NB4 (cell line): Measurements from ENCODE around the gene HOXC5.

Experiments
- DNase-seq: peaks from one replicate; pipeline ENCODE4 v3.0.0; 2010; ENCODE audit warnings: low read depth
- H3K4me3 ChIP-seq: one replicate; pipeline ENCODE4 v1.5.1; 2011; ENCODE audit warnings: mild to moderate bottlenecking, low read depth, low read length, moderate library complexity
- MYC ChIP-seq: IDR thresholded peaks from 2 replicates; pipeline ENCODE4 v1.6.1; 2011; ENCODE audit warnings: low read depth, low read length
- POLR2A ChIP-seq: IDR thresholded peaks from 2 replicates; pipeline ENCODE4 v1.6.1; 2011; ENCODE audit warnings: mild to moderate bottlenecking; ENCODE audit not compliant: insufficient read length; ENCODE audit errors: extremely low read depth
- TF ChIP-seq, protein P1 (sequence below): IDR thresholded peaks from 2 replicates; pipeline ENCODE4 v1.6.1; 2011; ENCODE audit warnings: low read depth, low read length
- TF ChIP-seq, protein P2 (sequence below): IDR thresholded peaks from one replicate; pipeline ENCODE4 v1.5.1; 2012; ENCODE audit warnings: low read depth, low read length

HOXC5 gene

DNA sequence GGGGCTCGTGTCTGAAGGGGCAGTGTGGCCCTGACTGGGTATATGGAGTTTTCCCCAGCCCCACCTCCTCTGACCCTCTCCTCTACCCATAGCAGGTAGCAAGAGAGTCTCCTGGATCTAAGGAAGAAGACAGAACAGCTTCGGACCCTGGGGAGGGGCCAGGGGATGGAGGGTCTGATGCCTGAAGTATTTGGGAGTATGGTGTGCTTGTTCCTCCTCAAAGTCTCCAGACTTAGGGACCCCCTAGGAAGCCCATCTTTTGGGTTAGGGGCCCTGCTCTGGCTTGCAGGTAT, 24.6 kb upstream of the HOXC5 start:
- no peak for DNase-seq
- TF ChIP-seq, protein P1, sequence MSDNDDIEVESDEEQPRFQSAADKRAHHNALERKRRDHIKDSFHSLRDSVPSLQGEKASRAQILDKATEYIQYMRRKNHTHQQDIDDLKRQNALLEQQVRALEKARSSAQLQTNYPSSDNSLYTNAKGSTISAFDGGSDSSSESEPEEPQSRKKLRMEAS: no peak
- TF ChIP-seq POLR2A (no peak), MYC (no peak)
- TF ChIP-seq, protein P2, sequence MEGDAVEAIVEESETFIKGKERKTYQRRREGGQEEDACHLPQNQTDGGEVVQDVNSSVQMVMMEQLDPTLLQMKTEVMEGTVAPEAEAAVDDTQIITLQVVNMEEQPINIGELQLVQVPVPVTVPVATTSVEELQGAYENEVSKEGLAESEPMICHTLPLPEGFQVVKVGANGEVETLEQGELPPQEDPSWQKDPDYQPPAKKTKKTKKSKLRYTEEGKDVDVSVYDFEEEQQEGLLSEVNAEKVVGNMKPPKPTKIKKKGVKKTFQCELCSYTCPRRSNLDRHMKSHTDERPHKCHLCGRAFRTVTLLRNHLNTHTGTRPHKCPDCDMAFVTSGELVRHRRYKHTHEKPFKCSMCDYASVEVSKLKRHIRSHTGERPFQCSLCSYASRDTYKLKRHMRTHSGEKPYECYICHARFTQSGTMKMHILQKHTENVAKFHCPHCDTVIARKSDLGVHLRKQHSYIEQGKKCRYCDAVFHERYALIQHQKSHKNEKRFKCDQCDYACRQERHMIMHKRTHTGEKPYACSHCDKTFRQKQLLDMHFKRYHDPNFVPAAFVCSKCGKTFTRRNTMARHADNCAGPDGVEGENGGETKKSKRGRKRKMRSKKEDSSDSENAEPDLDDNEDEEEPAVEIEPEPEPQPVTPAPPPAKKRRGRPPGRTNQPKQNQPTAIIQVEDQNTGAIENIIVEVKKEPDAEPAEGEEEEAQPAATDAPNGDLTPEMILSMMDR: no peak
- H3K4me3 ChIP-seq: no peak overlapping the region

DNA sequence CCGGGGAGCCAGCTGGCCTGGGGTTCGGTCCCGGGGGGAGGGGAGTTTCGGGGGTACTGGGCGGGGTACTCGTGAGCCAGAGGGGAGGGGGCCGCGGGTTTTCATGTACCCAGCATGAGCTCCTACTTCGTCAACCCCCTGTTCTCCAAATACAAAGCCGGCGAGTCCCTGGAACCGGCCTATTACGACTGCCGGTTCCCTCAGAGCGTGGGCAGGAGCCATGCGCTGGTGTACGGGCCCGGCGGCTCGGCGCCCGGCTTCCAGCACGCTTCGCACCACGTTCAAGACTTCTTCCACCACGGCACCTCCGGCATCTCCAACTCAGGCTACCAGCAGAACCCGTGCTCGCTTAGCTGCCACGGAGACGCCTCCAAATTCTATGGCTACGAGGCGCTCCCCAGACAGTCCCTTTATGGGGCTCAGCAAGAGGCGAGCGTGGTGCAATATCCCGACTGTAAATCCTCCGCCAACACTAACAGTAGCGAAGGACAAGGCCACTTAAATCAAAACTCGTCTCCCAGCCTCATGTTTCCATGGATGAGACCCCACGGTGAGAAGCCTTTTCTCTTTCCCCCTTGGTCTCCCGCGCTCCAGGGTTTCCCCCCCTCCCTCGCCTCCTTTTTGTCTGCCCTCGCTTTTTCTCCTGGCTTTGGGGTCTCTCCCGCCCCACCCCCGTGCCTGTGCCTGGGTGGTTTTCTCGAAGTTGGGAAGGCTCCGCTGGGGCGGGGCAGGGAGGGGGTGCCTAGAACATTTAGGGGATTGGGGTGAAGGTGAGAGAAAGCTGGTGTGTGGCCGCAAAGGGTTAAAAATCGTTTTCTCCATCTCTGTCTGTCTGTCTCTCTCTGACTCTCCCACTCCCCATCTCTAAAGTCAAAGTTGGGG, 23.4 kb upstream of the HOXC5 start:
- TF ChIP-seq, protein P2: no peak
- TF ChIP-seq MYC (no peak), POLR2A (no peak)
- TF ChIP-seq, protein P1: no peak
- peak overlapping the region; percentile 42 for H3K4me3 ChIP-seq
- DNase-seq: peak; percentile 73

DNA sequence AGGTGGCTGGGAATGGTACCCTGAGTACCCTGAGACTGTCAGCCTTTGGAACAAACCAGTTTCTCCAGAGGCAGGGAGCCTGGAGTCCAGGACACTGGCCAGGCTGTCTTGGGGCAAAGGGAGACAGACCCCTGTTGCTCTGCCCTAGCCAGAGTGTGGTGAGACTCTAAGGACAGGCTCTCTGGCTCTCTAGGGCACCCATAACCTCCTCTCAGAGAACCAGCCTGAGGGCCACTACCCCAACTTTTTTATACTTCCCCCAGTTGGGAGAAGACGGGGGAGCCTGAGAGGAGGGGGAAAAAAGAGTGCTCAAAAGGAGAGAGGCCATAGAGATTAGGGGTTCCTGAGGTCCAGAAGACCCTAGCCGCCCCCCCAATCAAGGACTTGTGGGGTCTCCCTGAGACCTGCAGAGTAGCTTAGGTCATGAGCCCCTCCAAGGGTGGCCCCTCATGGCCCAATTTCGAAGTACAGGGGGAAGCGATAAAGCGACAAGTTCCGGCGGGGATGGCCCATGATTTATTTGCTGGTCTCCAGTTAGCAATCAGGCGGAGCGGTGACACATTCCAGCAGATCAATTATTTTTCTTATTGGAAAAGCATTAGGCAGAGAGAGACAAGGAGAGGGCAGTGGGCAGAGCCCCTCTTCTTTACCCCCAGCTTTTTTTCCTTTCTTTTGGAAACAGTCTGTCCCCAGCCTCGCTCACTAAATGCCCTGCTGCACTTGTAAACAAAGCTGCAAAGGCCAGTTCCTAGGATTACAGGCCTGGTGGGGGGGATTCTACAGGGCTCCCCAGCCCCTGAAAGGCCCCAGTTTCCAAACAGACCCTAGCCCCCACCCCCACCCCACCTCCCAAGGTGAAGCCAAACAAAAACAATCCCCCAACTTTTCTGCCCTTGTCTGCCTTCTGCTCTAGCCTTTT, 22.5 kb upstream of the HOXC5 start:
- H3K4me3 ChIP-seq: no peak overlapping the region
- TF ChIP-seq, protein P1: no peak
- TF ChIP-seq POLR2A: no peak

DNA sequence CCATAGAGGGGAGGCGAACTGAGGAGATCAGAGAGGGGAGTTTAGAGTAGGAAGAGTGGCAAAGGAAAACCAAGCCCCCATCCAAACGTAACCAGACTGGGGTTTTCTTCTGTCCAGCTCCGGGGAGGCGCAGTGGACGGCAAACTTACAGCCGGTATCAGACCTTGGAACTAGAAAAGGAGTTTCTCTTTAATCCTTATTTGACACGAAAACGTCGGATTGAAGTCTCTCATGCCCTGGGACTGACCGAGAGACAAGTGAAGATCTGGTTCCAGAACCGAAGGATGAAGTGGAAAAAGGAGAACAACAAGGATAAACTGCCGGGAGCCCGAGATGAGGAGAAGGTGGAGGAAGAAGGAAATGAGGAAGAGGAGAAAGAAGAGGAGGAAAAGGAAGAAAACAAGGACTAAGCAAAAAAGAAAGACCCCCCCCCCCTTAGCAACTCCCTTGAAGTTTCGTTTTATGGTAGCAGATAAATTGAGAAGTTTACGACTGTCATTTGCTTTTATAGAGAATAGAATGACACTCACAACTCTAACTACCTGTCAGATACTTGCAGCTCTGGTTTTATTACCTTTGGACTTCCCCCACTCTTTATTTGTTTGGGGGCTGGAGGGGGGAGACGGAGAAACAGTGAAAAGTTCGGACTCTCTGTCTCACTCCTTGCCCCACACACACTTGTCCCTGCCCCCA, 21.7 kb upstream of the HOXC5 start:
- no peak overlapping the region for H3K4me3 ChIP-seq
- no peak for DNase-seq
- TF ChIP-seq POLR2A (no peak), MYC (no peak)
- TF ChIP-seq, protein P1: no peak
- TF ChIP-seq, protein P2: no peak

More for the DNA sequence above, 22.5 kb upstream of the HOXC5 start:
- DNase-seq: no peak

DNA sequence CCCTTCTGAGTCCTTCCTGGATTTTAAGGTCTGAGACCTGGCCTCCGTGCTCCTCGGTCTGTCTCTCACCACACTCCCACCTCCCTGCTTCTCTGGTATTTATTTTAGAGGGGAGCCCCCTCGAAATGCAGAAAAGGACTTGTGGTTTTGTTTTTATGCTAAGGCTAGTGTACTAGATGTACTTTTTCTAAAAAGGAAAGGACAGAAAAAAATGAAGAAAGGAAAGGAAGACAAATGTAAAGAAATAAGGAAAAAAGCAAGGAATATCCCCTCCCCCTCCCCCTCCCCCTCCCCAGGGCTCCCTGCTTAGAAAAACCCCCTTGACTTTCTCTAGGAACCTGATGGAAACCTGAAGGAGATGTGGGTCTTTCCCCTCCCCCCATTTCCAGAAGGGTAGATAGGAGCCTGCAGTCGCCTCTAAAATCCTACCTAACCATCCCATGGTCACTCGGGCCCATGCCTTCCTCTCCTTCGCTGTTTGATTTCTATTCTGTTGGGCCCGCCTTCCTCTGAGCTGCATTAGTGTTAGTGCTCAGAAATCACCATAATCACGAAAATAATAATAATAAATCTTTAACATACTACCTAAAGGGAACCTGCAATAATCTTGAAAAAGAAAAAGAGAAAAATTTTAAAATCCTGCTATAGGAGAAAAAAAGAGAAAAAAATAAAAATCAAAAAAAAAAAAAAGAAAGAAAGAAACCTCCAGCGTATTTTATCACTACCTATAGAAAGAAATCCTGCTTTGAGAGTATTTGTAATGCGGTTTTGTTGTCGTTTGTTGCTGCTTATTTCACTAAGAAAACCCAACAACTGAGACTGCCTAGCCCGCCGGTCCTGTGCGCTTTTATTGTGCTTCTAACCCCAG, 21.0 kb upstream of the HOXC5 start:
- TF ChIP-seq, protein P1: no peak
- TF ChIP-seq, protein P2: no peak
- TF ChIP-seq POLR2A (no peak), MYC (no peak)
- H3K4me3 ChIP-seq: no peak overlapping the region
- no peak for DNase-seq
